Mucosa of rectum (tissue), 2 donors: ENCODE data around the gene BANK1.

Experiments
- H3K27ac ChIP-seq, 2 donors: one replicate each; pipeline ENCODE4 v1.7.0; 2013; ENCODE audit warnings: inconsistent platforms in 2 of 2, low read depth in 2 of 2, low read length in 2 of 2
- H3K27me3 ChIP-seq, 2 donors: one replicate each; pipeline ENCODE4 v1.7.0; 2013; ENCODE audit warnings: low read length in 2 of 2; ENCODE audit not compliant: control insufficient read depth in 2 of 2, insufficient read depth in 2 of 2
- H3K36me3 ChIP-seq, 2 donors: one replicate each; pipeline ENCODE4 v1.7.0; 2013; ENCODE audit warnings: low read length in 2 of 2; ENCODE audit not compliant: control insufficient read depth in 2 of 2, insufficient read depth in 2 of 2
- H3K4me1 ChIP-seq, 2 donors: one replicate each; pipeline ENCODE4 v1.7.0; 2013; ENCODE audit warnings: low read length in 2 of 2, mild to moderate bottlenecking in 1 of 2; ENCODE audit not compliant: control insufficient read depth in 2 of 2, insufficient read depth in 2 of 2
- H3K4me3 ChIP-seq, 2 donors: one replicate each; pipeline ENCODE4 v1.7.0; 2013; ENCODE audit warnings: low read length in 2 of 2
- H3K9ac ChIP-seq, 2 donors: one replicate each; pipeline ENCODE4 v1.7.0; 2013; ENCODE audit warnings: low read length in 2 of 2, low read depth in 1 of 2, mild to moderate bottlenecking in 1 of 2
- H3K9me3 ChIP-seq, 2 donors: one replicate each; pipeline ENCODE4 v1.7.0; 2013; ENCODE audit warnings: low read length in 2 of 2; ENCODE audit not compliant: control insufficient read depth in 2 of 2
- donor health status: healthy.
- donor health status: Normal muscosa, but diverticular disease.

The BANK1 gene

DNA sequence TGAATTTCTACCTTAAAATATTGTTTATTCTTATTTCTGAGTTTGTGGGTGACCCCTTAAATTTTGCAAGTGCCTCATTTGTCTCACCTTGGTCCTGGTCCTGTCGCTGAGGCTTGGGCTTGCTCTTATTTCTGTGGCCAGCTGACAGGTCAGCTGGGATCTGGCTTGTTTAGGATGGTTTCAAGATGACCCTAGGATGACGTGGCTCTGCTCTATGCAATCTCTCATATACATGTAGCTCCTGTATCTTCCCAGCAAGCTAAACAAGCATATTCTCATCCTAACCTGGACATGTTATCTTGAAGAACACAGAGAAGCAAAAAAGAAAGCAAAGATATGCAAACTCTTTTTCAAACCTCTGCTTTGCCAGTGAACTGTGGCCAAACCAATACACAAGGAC, 158.4 kb downstream of the BANK1 start:
- Histone ChIP-seq H3K27me3 (no peaks in the 10 kb centered on the region), H3K4me3 (no peak overlapping the region), H3K9me3 (no peaks in the 10 kb centered on the region), H3K27ac (no peak overlapping the region), H3K4me1 (no peaks in the 10 kb centered on the region), H3K36me3 (no peaks in the 10 kb centered on the region), H3K9ac (no peak overlapping the region)

GRCh38 chr4:101950258-101950979, 159.9 kb downstream of the BANK1 start:
- no peak overlapping the region for H3K4me3 ChIP-seq
- no peaks in the 10 kb centered on the region for H3K4me1 ChIP-seq
- no peaks in the 10 kb centered on the region for H3K27me3 ChIP-seq

DNA sequence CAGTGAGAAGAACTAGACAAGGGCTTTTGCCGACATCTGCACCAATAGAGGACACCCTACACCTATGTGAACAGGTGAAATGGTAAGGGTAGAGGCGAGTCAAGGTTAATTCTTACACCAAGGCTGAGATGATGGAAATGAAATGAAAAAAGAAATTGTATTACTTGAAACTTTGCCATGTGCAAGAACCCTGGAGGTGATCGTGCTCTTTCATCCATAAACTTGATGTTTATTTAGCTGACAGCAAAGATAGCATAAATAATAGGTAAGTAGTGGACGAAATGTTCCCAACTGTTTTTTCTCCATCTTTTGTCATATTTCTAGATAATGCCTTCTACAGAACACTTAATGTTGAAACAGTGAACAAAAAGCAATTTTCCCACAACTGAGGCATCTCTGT, 162.5 kb downstream of the BANK1 start:
- Histone ChIP-seq H3K9ac (no peak overlapping the region), H3K27ac (no peak overlapping the region), H3K4me1 (no peaks in the 10 kb centered on the region), H3K27me3 (no peaks in the 10 kb centered on the region), H3K9me3 (no peaks in the 10 kb centered on the region), H3K4me3 (no peak overlapping the region), H3K36me3 (no peaks in the 10 kb centered on the region)

More at GRCh38 chr4:101950258-101950979, 159.9 kb downstream of the BANK1 start:
- H3K36me3 ChIP-seq, result no peaks in the 10 kb centered on the region
- H3K9me3 ChIP-seq, result no peaks in the 10 kb centered on the region
- H3K27ac ChIP-seq, result no peak overlapping the region
- H3K9ac ChIP-seq, result no peak overlapping the region

DNA sequence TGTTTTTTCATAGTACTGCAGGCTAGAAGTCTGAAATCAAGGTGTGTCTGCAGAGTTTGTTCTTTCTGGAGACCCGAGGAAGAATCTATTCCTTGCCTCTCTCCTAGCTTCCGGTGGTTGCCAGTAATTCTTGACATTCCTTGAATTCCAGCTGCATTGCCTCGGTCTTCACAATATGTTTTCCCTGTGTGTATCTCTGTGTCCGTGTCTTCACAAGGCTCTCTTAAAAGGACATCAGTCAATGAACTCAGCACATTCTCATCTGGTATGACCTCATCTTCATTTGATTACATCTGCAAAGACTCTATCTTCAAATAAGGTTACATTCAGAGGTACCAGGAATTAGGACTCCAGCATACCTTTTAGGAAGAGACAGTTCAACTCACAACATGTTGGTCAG, 163.4 kb downstream of the BANK1 start:
- Histone ChIP-seq H3K27ac (no peak overlapping the region), H3K4me1 (no peaks in the 10 kb centered on the region), H3K9me3 (no peaks in the 10 kb centered on the region), H3K36me3 (no peaks in the 10 kb centered on the region), H3K9ac (no peak overlapping the region), H3K4me3 (no peak overlapping the region), H3K27me3 (no peaks in the 10 kb centered on the region)

DNA sequence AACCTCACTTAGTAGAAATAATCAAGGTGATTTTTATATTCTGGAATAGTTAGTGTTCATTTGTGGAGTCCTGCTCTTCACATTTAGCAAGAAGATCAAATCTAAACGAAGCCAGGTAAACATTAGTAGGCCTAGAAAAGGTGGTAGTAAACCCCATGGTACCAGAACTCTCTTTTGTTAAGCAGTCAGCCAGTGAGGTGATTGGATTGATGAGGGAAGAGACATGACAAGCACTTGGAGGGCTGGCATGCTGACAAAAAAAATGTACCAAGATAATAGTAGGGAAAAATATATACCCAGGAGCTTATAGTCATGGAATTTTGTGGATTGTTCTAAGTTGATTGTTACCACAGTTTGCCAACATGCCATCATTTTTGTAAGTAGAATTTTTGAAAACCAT, 163.8 kb downstream of the BANK1 start:
- H3K27ac ChIP-seq, result no peak overlapping the region
- no peak overlapping the region for H3K9ac ChIP-seq
- no peaks in the 10 kb centered on the region for H3K4me1 ChIP-seq
- no peaks in the 10 kb centered on the region for H3K27me3 ChIP-seq
- no peak overlapping the region for H3K4me3 ChIP-seq
- H3K9me3 ChIP-seq, result no peaks in the 10 kb centered on the region
- H3K36me3 ChIP-seq, result no peaks in the 10 kb centered on the region

GRCh38 chr4:101954975-101955678, 164.6 kb downstream of the BANK1 start:
- Histone ChIP-seq H3K9me3 (no peaks in the 10 kb centered on the region), H3K9ac (no peak overlapping the region), H3K4me3 (no peak overlapping the region)

DNA sequence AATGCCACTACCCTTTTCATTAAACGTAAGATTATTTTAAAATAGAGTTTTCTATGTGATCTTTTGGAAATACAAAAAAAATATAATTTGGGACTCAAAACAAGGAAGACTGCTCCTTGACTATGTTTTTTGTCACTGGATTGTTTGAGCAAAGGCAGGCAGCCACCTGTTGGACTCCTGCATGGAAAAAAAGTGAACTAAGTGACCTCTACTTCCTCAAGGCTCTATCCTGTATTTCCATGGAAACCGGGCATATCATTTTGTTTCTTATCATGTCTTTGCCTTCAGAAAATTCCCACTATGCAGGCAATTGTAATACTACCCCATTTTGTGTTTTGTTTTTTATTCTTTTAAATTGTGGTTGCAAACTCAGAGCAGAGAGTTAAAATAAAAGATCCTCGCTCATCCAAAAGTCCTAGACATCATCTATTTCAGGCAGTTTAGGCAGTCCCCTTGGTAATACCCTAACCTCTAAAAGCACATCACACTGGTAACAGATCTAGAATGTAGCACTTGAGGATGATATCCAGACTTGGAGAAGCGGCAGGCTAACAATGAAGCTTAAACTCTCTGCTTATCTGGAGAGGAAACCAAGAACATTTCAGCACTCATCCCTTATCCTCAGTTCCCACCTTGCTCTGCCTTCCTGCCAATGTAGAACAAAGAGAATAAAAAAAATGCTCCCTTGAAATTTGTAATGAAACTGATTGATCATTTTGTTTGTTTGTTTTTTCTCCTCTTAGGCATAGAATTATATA, 165.7 kb downstream of the BANK1 start:
- no peaks in the 10 kb centered on the region for H3K36me3 ChIP-seq
- H3K4me1 ChIP-seq, result no peaks in the 10 kb centered on the region
- H3K9me3 ChIP-seq, result no peaks in the 10 kb centered on the region
- H3K4me3 ChIP-seq, result no peak overlapping the region
- H3K27me3 ChIP-seq, result no peaks in the 10 kb centered on the region
- H3K9ac ChIP-seq, result no peak overlapping the region
- no peak overlapping the region for H3K27ac ChIP-seq

More at GRCh38 chr4:101954975-101955678, 164.6 kb downstream of the BANK1 start:
- H3K27ac ChIP-seq, result no peak overlapping the region
- no peaks in the 10 kb centered on the region for H3K27me3 ChIP-seq
- H3K4me1 ChIP-seq, result no peaks in the 10 kb centered on the region
- H3K36me3 ChIP-seq, result no peaks in the 10 kb centered on the region

- Histone ChIP-seq H3K27me3 (no peaks in the 10 kb centered on the region), H3K9me3 (no peaks in the 10 kb centered on the region), H3K4me3 (no peak overlapping the region), H3K4me1 (no peaks in the 10 kb centered on the region), H3K36me3 (no peaks in the 10 kb centered on the region), H3K9ac (no peak overlapping the region), H3K27ac (no peak overlapping the region)
Observed at GRCh38 chr4:101958547-101958946, 168.0 kb downstream of the BANK1 start.

DNA sequence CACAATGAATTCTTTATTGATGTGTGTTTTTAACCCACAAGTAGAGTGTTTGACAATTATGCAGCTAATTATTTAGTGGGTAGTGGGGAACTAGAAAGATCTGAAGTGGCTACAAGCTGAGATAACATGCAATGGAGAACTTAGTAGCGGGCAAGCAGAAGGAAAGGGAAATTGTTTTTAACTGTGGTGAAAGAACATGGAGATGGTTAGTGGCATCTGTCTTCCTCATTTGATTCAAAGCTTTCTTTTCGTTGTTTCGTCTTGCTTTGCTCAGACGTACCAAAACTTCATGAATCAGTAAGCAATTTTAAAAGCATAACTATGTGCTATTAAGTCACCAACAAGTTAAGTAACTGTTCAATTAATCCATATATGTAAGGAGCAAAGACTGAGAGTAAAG, 169.9 kb downstream of the BANK1 start:
- H3K9me3 ChIP-seq, result no peaks in the 10 kb centered on the region
- no peaks in the 10 kb centered on the region for H3K4me1 ChIP-seq
- H3K27me3 ChIP-seq, result no peaks in the 10 kb centered on the region
- no peaks in the 10 kb centered on the region for H3K36me3 ChIP-seq
- H3K9ac ChIP-seq, result no peak overlapping the region
- H3K27ac ChIP-seq, result no peak overlapping the region
- H3K4me3 ChIP-seq, result no peak overlapping the region

DNA sequence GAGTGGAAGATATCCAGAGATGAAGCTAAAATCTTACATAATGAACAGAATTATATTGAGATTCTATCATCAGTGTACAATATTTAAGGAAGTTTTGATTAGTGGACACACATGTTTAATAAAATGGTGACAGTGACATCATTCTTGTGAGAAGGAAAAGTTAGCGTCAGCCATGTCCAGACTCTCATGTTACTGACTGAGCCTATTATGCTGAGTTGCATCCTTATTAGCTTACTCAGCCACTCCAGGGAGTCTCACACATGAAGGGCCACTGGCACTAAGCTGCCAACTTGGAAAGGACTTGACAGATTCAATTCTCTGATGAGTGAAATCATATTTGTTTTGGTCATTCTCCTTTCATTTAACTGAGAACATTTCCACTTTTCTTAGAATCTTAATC, 170.6 kb downstream of the BANK1 start:
- Histone ChIP-seq H3K36me3 (no peaks in the 10 kb centered on the region), H3K4me1 (no peaks in the 10 kb centered on the region), H3K27me3 (no peaks in the 10 kb centered on the region), H3K4me3 (no peak overlapping the region), H3K9me3 (no peaks in the 10 kb centered on the region), H3K27ac (no peak overlapping the region), H3K9ac (no peak overlapping the region)
